H1 (cell line): Measurements from ENCODE around the gene IL17RA. TPM values are rescaled to one million over a fixed set of nuclear protein-coding genes. Genes with fewer than 3 reads are reported as not detected.

ENCODE experiments used
- CTCF ChIA-PET: fragments of 300-600 bp; sonication (Branson Sonifier 250); formaldehyde crosslinking; loops from one replicate; lab custom pipeline; 2021; ENCODE audit not compliant: partially characterized antibody; lab: Charles Lee
- POLR2A ChIA-PET: fragments of 300-600 bp; sonication (Branson Sonifier 250); formaldehyde crosslinking; loops from one replicate; lab custom pipeline; 2021; ENCODE audit warnings: inconsistent platforms; ENCODE audit not compliant: partially characterized antibody; lab: Charles Lee
- DNase-seq, 2 experiments: peaks; one replicate each; pipeline versions ENCODE4 v3.0.0 to v3.0.0-alpha.2; 2010 to 2022; ENCODE audit warnings: low spot score in 2 of 2, low read depth in 1 of 2, mixed read lengths in 1 of 2
- FAIRE-seq: peaks from 2 replicates; lab custom pipeline; 2011; peaks lifted over from hg19 to GRCh38; lab: Jason Lieb, UNC
- H2AFZ ChIP-seq: 2 replicates; pipeline ENCODE4 v1.8.1; 2012; ENCODE audit warnings: low read length, inconsistent platforms
- H2AK5ac ChIP-seq: 2 replicates; pipeline ENCODE4 v1.6.1; 2013; ENCODE audit warnings: low read depth, low read length
- H2BK120ac ChIP-seq: replicated peaks from 2 replicates; pipeline ENCODE3; 2013; ENCODE audit warnings: low read depth, low read length, inconsistent platforms
- H2BK12ac ChIP-seq: 2 replicates; pipeline ENCODE4 v1.6.1; 2013; ENCODE audit warnings: low read depth, low read length
- H2BK15ac ChIP-seq: 2 replicates; pipeline ENCODE4 v1.6.1; 2013; ENCODE audit warnings: low read length
- H2BK20ac ChIP-seq: 2 replicates; pipeline ENCODE4 v1.6.1; 2013; ENCODE audit warnings: low read length
- H2BK5ac ChIP-seq: 2 replicates; pipeline ENCODE4 v1.6.1; 2013; ENCODE audit warnings: low read depth, low read length
- H3K14ac ChIP-seq: 2 replicates; pipeline ENCODE4 v1.6.1; 2013; ENCODE audit warnings: inconsistent platforms; ENCODE audit not compliant: insufficient read length
- H3K18ac ChIP-seq: 2 replicates; pipeline ENCODE4 v1.6.1; 2013; ENCODE audit warnings: low read length; ENCODE audit errors: extremely low read depth
- H3K23ac ChIP-seq: 2 replicates; pipeline ENCODE4 v1.6.1; 2013; ENCODE audit warnings: inconsistent platforms; ENCODE audit not compliant: insufficient read length
- H3K23me2 ChIP-seq: 2 replicates; pipeline ENCODE4 v1.6.1; 2013; ENCODE audit warnings: low read depth, low read length
- H3K27ac ChIP-seq: 2 replicates; pipeline ENCODE4 v1.6.1; 2011; ENCODE audit warnings: low read depth, low read length, inconsistent platforms
- H3K27me3 ChIP-seq, 4 experiments: replicated peaks in 1 of 4; 1 replicate in 1 of 4; 2 replicates in 3 of 4; pipeline versions ENCODE4 v1.6.1 to v1.8.1; 2011 to 2013; ENCODE audit warnings: low read length in 3 of 4, mild to moderate bottlenecking in 3 of 4, inconsistent platforms in 2 of 4, mixed read lengths in 2 of 4, moderate library complexity in 1 of 4; ENCODE audit not compliant: control insufficient read depth in 3 of 4, insufficient read depth in 3 of 4; ENCODE audit errors: extremely low read depth in 1 of 4
- H3K36me3 ChIP-seq, 4 experiments: 2 replicates each; pipeline versions ENCODE4 v1.6.1 to v1.8.1; 2011 to 2013; ENCODE audit warnings: mild to moderate bottlenecking in 4 of 4, low read length in 3 of 4, moderate library complexity in 2 of 4, control low read depth in 1 of 4, inconsistent platforms in 1 of 4; ENCODE audit not compliant: insufficient read depth in 4 of 4, control insufficient read depth in 2 of 4
- H3K4ac ChIP-seq: replicated peaks from 2 replicates; pipeline ENCODE3; 2013; ENCODE audit warnings: low read length, low read depth, mixed read lengths, inconsistent platforms; ENCODE audit not compliant: insufficient read length
- H3K4me1 ChIP-seq, 4 experiments: replicated peaks in 1 of 4; 1 replicate in 1 of 4; 2 replicates in 3 of 4; pipeline versions ENCODE4 v1.6.1 to v1.8.1; 2011 to 2013; ENCODE audit warnings: low read length in 3 of 4, inconsistent platforms in 2 of 4, mixed read lengths in 1 of 4; ENCODE audit not compliant: insufficient read depth in 4 of 4, control insufficient read depth in 3 of 4
- H3K4me2 ChIP-seq, 2 experiments: 2 replicates each; pipeline versions ENCODE4 v1.6.1 to v1.8.1; 2011 to 2013; ENCODE audit warnings: low read depth in 2 of 2, low read length in 2 of 2, control low read depth in 1 of 2, inconsistent platforms in 1 of 2, mild to moderate bottlenecking in 1 of 2; ENCODE audit not compliant: insufficient read depth in 1 of 2
- H3K4me3 ChIP-seq, 4 experiments: fragments of 200-600, 300-600 bp in 1 of 4; sonication (generic), shearing (Covaris generic), sonication (Bioruptor Twin) in 1 of 4; 2 replicates each; pipeline versions ENCODE4 v1.5.1 to v1.8.1; 2011 to 2016; ENCODE audit warnings: low read length in 4 of 4, low read depth in 3 of 4, control low read depth in 2 of 4, inconsistent platforms in 2 of 4, mild to moderate bottlenecking in 2 of 4, mixed read lengths in 1 of 4, moderate library complexity in 1 of 4; ENCODE audit not compliant: insufficient read depth in 2 of 4; ENCODE audit errors: extremely low read depth in 1 of 4
- H3K56ac ChIP-seq: replicated peaks from 2 replicates; pipeline ENCODE3; 2013; ENCODE audit warnings: low read depth, mild to moderate bottlenecking, mixed read lengths, low read length, inconsistent platforms; ENCODE audit not compliant: insufficient read length
- H3K79me1 ChIP-seq: 2 replicates; pipeline ENCODE4 v1.6.1; 2013; ENCODE audit warnings: low read depth, low read length, control low read depth
- H3K79me2 ChIP-seq, 2 experiments: 2 replicates each; pipeline versions ENCODE4 v1.6.1 to v1.8.1; 2012 to 2013; ENCODE audit warnings: low read length in 2 of 2, mild to moderate bottlenecking in 2 of 2, inconsistent platforms in 1 of 2; ENCODE audit not compliant: insufficient read depth in 2 of 2, control insufficient read depth in 1 of 2
- H3K9ac ChIP-seq, 4 experiments: replicated peaks in 1 of 4; 1 replicate in 1 of 4; 2 replicates in 3 of 4; pipeline versions ENCODE4 v1.6.1 to v1.8.1; 2011 to 2013; ENCODE audit warnings: low read depth in 3 of 4, low read length in 3 of 4, control low read depth in 2 of 4, mild to moderate bottlenecking in 2 of 4, moderate library complexity in 2 of 4, inconsistent platforms in 1 of 4; ENCODE audit errors: extremely low read depth in 1 of 4
- H3K9me3 ChIP-seq, 2 experiments: 2 replicates each; pipeline versions ENCODE4 v1.6.1 to v1.8.1; 2012 to 2013; ENCODE audit warnings: mild to moderate bottlenecking in 2 of 2, moderate library complexity in 2 of 2, control low read depth in 1 of 2, inconsistent platforms in 1 of 2, low read depth in 1 of 2, low read length in 1 of 2, mixed read lengths in 1 of 2; ENCODE audit not compliant: insufficient read depth in 2 of 2
- H4K20me1 ChIP-seq, 2 experiments: replicated peaks in 1 of 2; 2 replicates each; pipeline versions ENCODE3 to v1.8.1; 2011 to 2013; ENCODE audit warnings: inconsistent platforms in 2 of 2, low read length in 2 of 2, mild to moderate bottlenecking in 1 of 2; ENCODE audit not compliant: insufficient read depth in 2 of 2, control insufficient read depth in 1 of 2
- H4K5ac ChIP-seq: 2 replicates; pipeline ENCODE4 v1.6.1; 2013; ENCODE audit warnings: low read length, low read depth, mixed read lengths, inconsistent platforms; ENCODE audit not compliant: insufficient read length
- H4K8ac ChIP-seq: 2 replicates; pipeline ENCODE4 v1.8.0; 2013; ENCODE audit warnings: mild to moderate bottlenecking, moderate library complexity, low read length, inconsistent platforms; ENCODE audit not compliant: insufficient read depth; ENCODE audit errors: extremely low read depth
- H4K91ac ChIP-seq: replicated peaks from 2 replicates; pipeline ENCODE3; 2013; ENCODE audit warnings: low read length, mixed read lengths, inconsistent platforms; ENCODE audit not compliant: insufficient read length
- EGR1 ChIP-seq: IDR thresholded peaks from 2 replicates; pipeline ENCODE4 v1.6.1; 2011; ENCODE audit warnings: low read depth, low read length, borderline replicate concordance
- HDAC2 ChIP-seq, 2 experiments: fragments of 300-600 bp in 1 of 2; sonication (generic) in 1 of 2; IDR thresholded peaks; 2 replicates each; pipeline ENCODE4 v1.6.1; 2011 to 2012; ENCODE audit warnings: low read depth in 2 of 2, low read length in 2 of 2, mild to moderate bottlenecking in 2 of 2, moderate library complexity in 2 of 2, borderline replicate concordance in 1 of 2, inconsistent platforms in 1 of 2
- WGBS, 2 experiments: shearing (Covaris generic) in 1 of 2; methylation state at CpG; one replicate each; pipeline versions ENCODE4 v1.1.6 to v1.1.7; 2013 to 2015; ENCODE audit warnings: low lambda C conversion rate in 2 of 2, mixed read lengths in 2 of 2, inconsistent platforms in 1 of 2, low coverage in 1 of 2, missing lambda C conversion rate in 1 of 2; ENCODE audit not compliant: insufficient replicate concordance in 2 of 2, insufficient coverage in 1 of 2, insufficient read length in 1 of 2; ENCODE audit errors: extremely low coverage in 1 of 2, missing lambda C conversion rate in 1 of 2; 5-methylcytosine and 5-hydroxymethylcytosine counted together
- polyA plus RNA-seq, 7 experiments: library from polyadenylated mRNA; depleted of rRNA in 3 of 7; stranded (reverse) in 5 of 7; unstranded in 2 of 7; fragments of >200 nt in 5 of 7; fragments of 200-250 nt in 2 of 7; gene quantifications; 1 replicate in 5 of 7; 2 replicates in 1 of 7; 4 replicates in 1 of 7; pipeline versions ENCODE4 v1.2.1 to v1.2.3, GENCODE V29; 2011 to 2013; ENCODE audit warnings: missing spikeins in 2 of 7, mixed read lengths in 2 of 7
- total RNA-seq: library from RNA; stranded (reverse); fragmentation: NEBNext Ultra II Directional; extraction: Animal tissue kit (Norgen Biotek cat#: 25700); gene quantifications from 2 replicates; pipeline ENCODE4 v1.2.1, GENCODE V29; 2021
- TF ChIP-seq, protein P1 (sequence below): IDR thresholded peaks from 2 replicates; pipeline ENCODE4 v1.6.1; 2012; ENCODE audit warnings: inconsistent platforms

The IL17RA gene
- total and polyA plus RNA-seq, 2 of the 8 experiments (the other 6 are each of a cell fraction or from before 2014, with no cell fraction given), result 5.6 to 9.9 TPM

GRCh38 chr22:17120711-17121232 lies 36.0 kb downstream of the IL17RA start:
- DNase-seq (peak in 1 of 2 experiments; percentile 66), FAIRE-seq (no peak)
- Histone ChIP-seq H3K79me2 (no peaks in the 10 kb centered on the region), H3K27me3 (peaks cover 0 to 4% (median 3%) of the 10 kb centered on the region in 4 experiments; a peak in 4 of 7 replicates), H4K8ac (peak overlapping the region; percentile 18; the same call in 1 of the 2 replicates), H3K14ac (no peak overlapping the region), H3K23ac (no peak overlapping the region), H3K4ac (no peak overlapping the region), H2BK12ac (no peak overlapping the region), H3K4me2 (peak overlapping the region; percentile 51 to 97), H3K9ac (peak overlapping the region in 1 of 4 experiments; percentile 76; a peak in 1 of 7 replicates), H3K79me1 (0 out of 2 replicates have a peak, but pooled peaks cover 4% of the 10 kb centered on the region), H3K4me1 (peaks cover 4 to 17% (median 12%) of the 10 kb centered on the region in 4 experiments), H2BK120ac (no peak overlapping the region), H4K5ac (no peak overlapping the region), H3K18ac (no peak overlapping the region; the same call in 1 of the 2 replicates), H2AFZ (no peak overlapping the region), H3K9me3 (no peaks in the 10 kb centered on the region), H3K27ac (no peak overlapping the region), H2BK5ac (no peak overlapping the region), H2BK15ac (no peak overlapping the region), H4K20me1 (peaks cover 2 to 7% of the 10 kb centered on the region in 2 experiments), H2AK5ac (no peak overlapping the region), H4K91ac (no peak overlapping the region), H3K23me2 (peaks cover 6% of the 10 kb centered on the region; the same call in 1 of the 2 replicates), H3K4me3 (peak overlapping the region; percentile 34 to 64 (median 41)), H3K36me3 (no peaks in the 10 kb centered on the region), H2BK20ac (no peak overlapping the region), H3K56ac (no peak overlapping the region)
- CTCF ChIA-PET, result no interaction called here
- 0 out of 4 replicates have a peak, but pooled peaks of 1 of the 2 experiments have one; percentile 1 for TF ChIP-seq HDAC2 (IDR thresholded peaks at IDR 0.05; ENCODE audit: borderline replicate concordance in 1 of 2, low read depth in 2 of 2, low read length in 2 of 2)
- no peak for TF ChIP-seq EGR1
- TF ChIP-seq, protein P1, sequence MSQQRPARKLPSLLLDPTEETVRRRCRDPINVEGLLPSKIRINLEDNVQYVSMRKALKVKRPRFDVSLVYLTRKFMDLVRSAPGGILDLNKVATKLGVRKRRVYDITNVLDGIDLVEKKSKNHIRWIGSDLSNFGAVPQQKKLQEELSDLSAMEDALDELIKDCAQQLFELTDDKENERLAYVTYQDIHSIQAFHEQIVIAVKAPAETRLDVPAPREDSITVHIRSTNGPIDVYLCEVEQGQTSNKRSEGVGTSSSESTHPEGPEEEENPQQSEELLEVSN, result no peak
- POLR2A ChIA-PET, result interaction anchor here (1.6 to 2.3 kb wide), 3 partner anchors 11 to 70 kb away, joined by 4 to 8 read pairs (median 5); no protein-coding TSS in a partner anchor
- 2% methylated on average over 30 of the region's 70 CpGs; no CpG with 5 or more reads in 1 of the 2 experiments for WGBS, 2 experiments
